ENCODE measurements around the gene PRB4. TPM values are rescaled to one million over a fixed set of nuclear protein-coding genes. Genes with fewer than 3 reads are reported as not detected.
"Not testable (repeated sequence)": the region's sequence is repeated elsewhere in the genome, so short reads cannot be mapped to it uniquely, and the experiment has no call there.

The PRB4 gene
- total RNA-seq = not detected in 2 replicates

DNA sequence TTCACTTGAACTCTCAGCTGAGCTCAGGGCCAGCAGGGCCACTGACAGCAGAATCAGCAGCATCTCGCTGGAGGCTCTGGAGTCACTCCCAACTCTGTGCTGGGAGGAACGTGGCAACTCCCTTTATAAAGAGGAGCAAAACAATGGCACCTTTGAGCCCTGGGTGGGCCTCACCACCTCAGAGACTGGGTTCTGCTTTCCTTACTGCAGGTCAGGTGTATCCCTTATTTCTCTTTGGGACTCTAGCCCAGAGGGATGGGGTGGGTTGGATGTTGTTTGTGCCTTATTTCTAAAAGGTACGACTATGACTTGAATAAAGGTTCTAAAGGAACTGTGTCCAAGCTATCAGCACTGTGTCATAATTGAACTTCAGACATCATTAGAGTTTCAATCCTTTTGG lies at the start of gene PRB4:
TSS of gene PRB4 (minus strand) at position 101 of the 400 bp plus-strand sequence. CDS start at position 63, 38 bp downstream.
- no peak for DNase-seq (ENCODE audit: low read depth)
- H3K27me3 ChIP-seq (ENCODE audit: control insufficient read depth, insufficient read depth, low read length) = no peaks in the 10 kb centered on the region
- no peak within 1 kb of the TSS for H3K4me3 ChIP-seq (ENCODE audit: low read depth, low read length)
- H3K36me3 ChIP-seq (ENCODE audit: control insufficient read depth, insufficient read depth, low read length) = no peaks in the 10 kb centered on the region
- TF ChIP-seq CTCF (IDR thresholded peaks at IDR 0.05; ENCODE audit: insufficient read depth, low read length, poor library complexity, severe bottlenecking) = no peak

DNA sequence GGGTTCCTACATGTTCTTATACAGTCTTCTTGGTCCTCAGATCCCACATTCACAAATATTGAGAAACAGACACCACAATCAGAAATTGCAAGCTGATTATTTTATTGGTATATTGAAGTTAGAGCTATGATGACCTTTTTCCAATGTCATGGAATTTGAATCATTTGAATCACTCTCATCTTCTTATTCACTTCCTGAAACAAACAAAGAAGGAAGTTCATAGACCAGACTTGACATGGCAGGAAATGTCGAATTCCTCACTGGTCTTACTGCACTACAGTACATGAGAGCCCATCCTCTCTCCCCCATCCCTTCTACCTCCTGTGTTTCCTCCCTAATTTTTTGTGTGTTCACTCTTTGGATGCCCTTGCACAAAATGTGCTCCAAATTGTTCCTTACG lies 41.5 kb upstream of the PRB4 start:
- DNase-seq (ENCODE audit: low read depth); H3K36me3 ChIP-seq (ENCODE audit: control insufficient read depth, insufficient read depth, low read length); H3K27me3 ChIP-seq (ENCODE audit: control insufficient read depth, insufficient read depth, low read length); H3K4me3 ChIP-seq (ENCODE audit: low read depth, low read length): not testable (repeated sequence)

- Histone ChIP-seq H3K4me3 (ENCODE audit: low read depth, low read length) (no peak overlapping the region), H3K27me3 (ENCODE audit: control insufficient read depth, insufficient read depth, low read length) (no peaks in the 10 kb centered on the region), H3K36me3 (ENCODE audit: control insufficient read depth, insufficient read depth, low read length) (no peaks in the 10 kb centered on the region)
- TF ChIP-seq CTCF (IDR thresholded peaks at IDR 0.05; ENCODE audit: insufficient read depth, low read length, poor library complexity, severe bottlenecking) = no peak
- no peak for DNase-seq (ENCODE audit: low read depth)
Observed at GRCh38 chr12:11348439-11348838, 38.2 kb upstream of the PRB4 start.

GRCh38 chr12:11347810-11348209 lies 37.6 kb upstream of the PRB4 start:
- TF ChIP-seq CTCF (IDR thresholded peaks at IDR 0.05; ENCODE audit: insufficient read depth, low read length, poor library complexity, severe bottlenecking) = no peak
- no peak for DNase-seq (ENCODE audit: low read depth)
- no peaks in the 10 kb centered on the region for H3K36me3 ChIP-seq (ENCODE audit: control insufficient read depth, insufficient read depth, low read length)
- no peak overlapping the region for H3K4me3 ChIP-seq (ENCODE audit: low read depth, low read length)
- no peaks in the 10 kb centered on the region for H3K27me3 ChIP-seq (ENCODE audit: control insufficient read depth, insufficient read depth, low read length)

GRCh38 chr12:11344500-11344899 lies 34.3 kb upstream of the PRB4 start:
- H3K4me3 ChIP-seq (ENCODE audit: low read depth, low read length) = no peak overlapping the region
- no peaks in the 10 kb centered on the region for H3K36me3 ChIP-seq (ENCODE audit: control insufficient read depth, insufficient read depth, low read length)
- TF ChIP-seq CTCF (IDR thresholded peaks at IDR 0.05; ENCODE audit: insufficient read depth, low read length, poor library complexity, severe bottlenecking) = no peak
- no peak for DNase-seq (ENCODE audit: low read depth)
- H3K27me3 ChIP-seq (ENCODE audit: control insufficient read depth, insufficient read depth, low read length) = no peaks in the 10 kb centered on the region

DNA sequence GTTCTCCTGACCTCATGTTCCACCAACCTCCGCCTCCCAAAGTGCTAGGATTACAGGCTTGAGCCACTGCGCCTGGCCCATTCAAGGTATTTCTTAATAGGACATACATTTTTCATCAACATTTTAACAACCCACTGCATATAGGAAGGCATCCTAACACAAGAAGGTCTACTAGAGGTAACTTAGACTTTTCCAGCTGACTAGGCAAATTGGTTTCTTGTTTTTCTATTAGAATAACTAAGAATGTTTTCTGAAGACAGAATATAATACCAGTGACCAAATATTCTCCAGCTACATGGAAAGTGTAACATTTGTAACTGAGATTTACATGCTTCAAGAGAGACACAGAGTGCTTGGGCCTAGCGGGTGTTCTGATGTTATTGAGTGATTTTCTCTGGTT lies 14.2 kb upstream of the PRB4 start:
- no peak overlapping the region for H3K4me3 ChIP-seq (ENCODE audit: low read depth, low read length)
- H3K27me3 ChIP-seq (ENCODE audit: control insufficient read depth, insufficient read depth, low read length) = no peaks in the 10 kb centered on the region
- no peak for DNase-seq (ENCODE audit: low read depth)
- H3K36me3 ChIP-seq (ENCODE audit: control insufficient read depth, insufficient read depth, low read length) = no peaks in the 10 kb centered on the region
- TF ChIP-seq CTCF (IDR thresholded peaks at IDR 0.05; ENCODE audit: insufficient read depth, low read length, poor library complexity, severe bottlenecking) = no peak
